HG03565 (cell line): ENCODE measurements around the gene IL22RA2.

Experiments
- ATAC-seq: cut with Tn5 transposase; IDR thresholded peaks from one replicate; pipeline ENCODE4 v1.9.1; 2021; ENCODE audit warnings: mild to moderate bottlenecking, moderate library complexity; ENCODE audit not compliant: unreplicated experiment

Gene IL22RA2

DNA sequence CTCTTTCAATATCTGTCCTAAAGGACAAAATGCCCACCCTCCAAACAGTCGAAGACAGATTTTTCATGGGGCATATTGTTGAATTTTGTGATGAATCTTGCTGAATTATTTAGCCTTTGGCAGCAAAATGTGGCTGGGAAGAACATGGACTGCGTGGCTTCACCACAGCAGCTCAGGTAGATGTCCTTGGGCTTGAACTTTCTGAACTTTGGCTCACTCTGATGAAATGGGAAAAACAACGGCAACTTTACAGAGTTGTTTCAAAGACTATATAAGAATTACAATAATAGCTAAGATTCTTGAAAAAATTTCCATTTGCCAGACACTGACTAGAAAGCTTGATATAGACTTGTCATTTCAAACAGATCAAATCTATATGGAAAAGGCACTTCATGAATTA, 75.9 kb downstream of the IL22RA2 start:
- ATAC-seq, result no peak

DNA sequence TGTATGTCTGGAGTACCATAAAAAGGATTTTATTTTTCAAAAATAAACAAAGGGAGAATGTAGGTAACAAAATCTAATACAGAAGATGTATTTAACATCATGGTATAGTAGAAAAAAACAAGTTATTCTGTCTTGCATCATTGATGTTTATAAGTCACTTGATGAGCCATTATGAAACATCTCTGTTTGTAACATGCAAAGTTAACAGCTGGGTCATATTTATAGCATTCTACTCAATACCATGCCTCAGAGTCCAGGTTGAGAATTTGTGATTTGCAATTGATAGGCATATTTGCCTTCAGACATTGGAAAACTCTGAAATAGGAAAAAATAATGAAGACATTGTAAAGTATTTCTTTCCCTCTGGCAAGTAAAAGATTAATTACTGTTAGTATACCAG, 76.4 kb downstream of the IL22RA2 start:
- no peak for ATAC-seq

DNA sequence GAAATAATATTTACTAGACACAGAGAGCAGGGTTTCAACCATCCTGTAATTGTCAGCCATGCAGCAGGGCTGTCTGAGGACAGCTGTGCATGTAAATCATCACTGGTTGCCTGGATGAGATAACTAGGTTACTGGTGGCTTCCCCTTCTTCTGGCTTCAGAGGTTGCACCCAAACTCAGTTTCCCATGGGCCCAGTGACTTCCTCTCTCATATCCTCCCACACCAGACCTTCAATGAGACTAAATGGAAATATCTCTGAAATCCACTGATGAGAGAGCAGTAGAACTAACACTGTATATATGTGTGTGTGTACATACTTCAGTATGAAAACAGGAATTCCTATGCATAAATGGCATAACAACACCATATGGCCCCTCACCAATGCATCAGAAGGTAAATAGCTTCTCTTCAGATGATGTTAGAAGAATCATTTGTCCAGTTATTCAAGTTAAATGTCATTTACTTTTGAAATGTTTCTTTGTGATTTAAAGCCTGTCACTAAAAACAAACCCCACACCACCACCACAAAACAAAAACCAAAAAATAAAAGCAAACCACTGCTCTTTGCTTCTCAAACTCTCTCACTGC, 77.7 kb downstream of the IL22RA2 start:
- peak; percentile 66 for ATAC-seq

DNA sequence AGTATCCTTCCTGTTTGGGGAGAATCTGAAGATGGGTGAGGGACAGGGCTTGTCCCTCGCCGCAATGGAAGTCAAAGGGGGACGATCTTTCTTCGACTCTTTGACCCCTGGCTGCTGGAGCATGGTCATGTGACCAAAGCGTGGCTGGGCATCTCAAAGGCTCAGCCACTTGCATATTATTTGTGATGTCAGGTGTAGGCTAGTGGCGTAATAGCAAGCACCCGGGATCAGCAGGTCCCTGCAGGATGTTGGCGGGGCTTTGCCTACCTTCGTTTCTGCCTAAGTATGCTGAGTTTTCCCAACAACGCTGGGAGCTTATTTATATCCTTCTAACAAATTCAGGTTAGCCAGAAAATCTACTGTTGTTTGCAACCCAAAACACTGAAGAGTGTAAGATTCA, 78.4 kb downstream of the IL22RA2 start:
- ATAC-seq, result no peak

DNA sequence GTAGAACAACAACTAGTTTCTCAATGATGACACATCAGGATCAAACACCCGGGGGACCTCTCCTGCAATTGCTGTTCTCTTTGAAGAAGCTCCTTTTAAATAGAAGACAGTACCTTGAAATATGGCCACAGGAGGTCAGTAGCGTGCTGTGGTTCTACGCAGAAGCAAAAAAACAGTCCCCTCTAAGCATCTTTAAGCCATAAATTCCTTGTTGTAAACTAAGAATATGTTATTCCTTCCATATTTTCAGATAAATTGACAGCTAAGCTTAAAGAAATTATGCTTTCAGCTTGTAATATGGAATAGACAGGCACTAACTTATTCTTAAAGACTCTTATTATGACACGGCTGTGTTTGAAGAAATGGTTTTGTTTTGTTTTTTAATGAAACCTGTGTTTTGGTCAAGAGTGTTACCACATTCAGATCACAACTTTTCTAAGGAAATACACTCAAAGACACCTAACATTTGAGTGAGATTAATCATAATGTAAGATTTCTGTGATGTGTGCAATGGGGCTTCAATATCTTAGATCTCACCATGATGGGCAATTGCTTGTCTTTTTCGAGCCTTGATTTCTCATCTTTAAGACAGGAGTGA, 78.9 kb downstream of the IL22RA2 start:
- no peak for ATAC-seq
